SHP77 (cell line): ENCODE data around the gene BCAR3.
A peak's percentile ranks its signal among the peaks of the same experiment; 100 is the strongest.
"Not testable (repeated sequence)": the region's sequence is repeated elsewhere in the genome, so short reads cannot be mapped to it uniquely, and the experiment has no call there.

ENCODE experiments used
- DNase-seq, 2 experiments: peaks; one replicate each; lab custom pipeline; 2025; lab: John Stamatoyannopoulos, UW

Gene BCAR3

DNA sequence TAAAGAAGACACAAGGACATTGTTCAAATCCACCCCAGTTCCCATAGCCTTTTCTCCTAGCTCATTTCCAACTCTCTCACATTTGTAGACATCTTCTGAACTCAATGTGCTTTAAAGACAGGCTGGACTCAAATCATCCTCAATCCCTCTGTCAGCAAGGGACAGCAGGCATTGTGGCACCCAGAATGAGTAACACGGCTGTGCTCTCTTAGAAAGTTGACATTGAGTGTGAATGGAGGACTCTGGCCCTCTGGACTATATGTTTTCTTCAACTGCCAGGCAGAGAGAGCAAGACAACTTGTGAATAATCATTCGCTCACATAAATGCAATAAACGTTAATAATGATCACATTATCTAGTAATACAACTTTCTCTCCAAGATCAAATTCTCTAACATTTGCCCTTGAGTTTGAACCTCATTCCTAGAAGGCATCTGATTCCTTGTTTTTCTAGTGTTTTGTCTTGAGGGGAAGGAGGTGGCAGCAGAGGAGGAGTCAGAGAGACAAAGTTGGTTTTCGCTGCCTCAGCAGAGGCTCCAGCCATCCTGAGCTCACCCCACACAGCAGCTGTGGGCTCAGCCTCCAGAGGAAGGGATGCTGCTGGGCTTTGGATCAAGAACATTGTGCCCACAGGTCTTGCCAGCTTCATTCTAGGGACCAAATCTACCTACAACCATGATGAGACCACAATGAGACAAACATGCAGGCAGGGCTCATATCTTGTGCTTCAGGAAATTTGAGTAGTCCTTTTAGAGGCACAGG, 85.1 kb downstream of the BCAR3 start:
- no peak for DNase-seq

DNA sequence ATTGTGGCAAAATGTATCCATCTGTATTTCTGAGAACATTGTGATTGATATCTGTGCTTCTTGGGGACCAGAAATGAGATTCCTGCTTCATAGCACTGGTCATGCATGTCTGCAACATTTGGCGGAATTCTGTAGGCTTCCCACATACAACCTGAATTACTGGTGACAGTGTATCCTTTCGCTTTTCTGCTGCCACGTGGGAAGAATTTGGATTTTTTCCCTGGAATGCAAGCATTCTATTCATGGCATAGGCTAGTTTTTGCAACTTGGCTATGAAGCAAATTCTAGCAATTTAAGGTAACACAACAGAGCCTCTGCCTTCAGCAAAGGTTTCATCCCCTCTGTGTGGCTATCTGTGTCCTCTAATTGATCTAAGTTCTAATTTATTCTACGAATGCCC, 85.9 kb downstream of the BCAR3 start:
- DNase-seq = no peak

GRCh38 chr1:93595266-93595665, 86.4 kb downstream of the BCAR3 start:
- DNase-seq = no peak

GRCh38 chr1:93594603-93594880, 87.1 kb downstream of the BCAR3 start:
- DNase-seq = no peak

DNA sequence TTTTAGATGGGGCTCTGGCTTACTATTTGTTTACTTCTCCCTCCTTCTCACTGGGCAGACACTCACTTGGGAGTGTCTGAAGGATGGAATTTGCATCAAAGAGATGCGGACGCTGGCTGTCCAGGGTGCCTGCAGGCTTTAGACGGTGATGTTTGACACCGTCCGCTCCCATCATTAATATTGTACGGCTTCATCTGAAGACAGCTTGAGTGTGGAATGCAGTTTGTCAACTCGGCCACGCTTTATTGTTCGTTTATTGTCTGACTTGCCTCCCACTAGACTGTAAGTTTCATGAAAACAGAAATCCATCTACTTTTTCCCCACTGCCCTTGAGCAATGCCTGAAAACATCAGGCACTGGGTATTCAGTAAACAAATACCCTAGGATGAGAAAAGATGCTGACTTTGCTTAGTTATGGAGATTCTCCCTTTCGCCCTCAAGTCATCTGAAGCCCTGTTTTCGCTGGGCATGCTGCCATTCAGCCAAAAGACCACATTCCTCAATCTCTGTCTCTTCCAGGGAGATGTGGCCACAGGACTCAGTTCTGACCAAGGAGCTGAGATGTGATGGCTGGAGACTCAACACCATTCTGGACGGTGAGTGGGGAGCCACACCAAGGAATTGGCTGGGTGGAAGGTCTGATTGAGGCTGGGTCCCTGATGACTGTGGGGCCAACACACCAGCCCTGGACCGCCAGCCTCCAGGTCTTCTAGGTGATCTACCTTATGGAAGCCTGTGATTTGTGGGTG, 87.6 kb downstream of the BCAR3 start:
- DNase-seq = no peak

DNA sequence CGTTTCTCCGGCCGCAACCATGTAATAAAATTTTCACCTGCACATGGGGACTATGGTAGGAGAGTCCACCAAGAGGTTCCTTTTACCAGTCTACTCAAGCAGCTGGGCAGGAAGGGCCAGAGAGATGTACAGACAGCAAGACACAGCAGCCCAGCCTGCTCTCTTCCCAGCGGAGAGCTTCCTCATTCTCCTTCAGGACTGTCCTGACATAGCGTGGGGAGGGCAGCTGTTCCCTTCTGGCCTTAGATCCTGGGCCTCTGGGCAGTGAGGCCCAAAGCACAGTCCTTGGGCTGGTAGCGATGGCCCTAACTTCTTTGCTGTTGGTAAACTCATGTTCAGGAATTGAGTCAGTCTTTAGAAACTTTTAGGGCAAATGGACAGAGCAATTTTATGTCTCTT, 89.1 kb downstream of the BCAR3 start:
- peak in 1 of 2 experiments; percentile 33 for DNase-seq

DNA sequence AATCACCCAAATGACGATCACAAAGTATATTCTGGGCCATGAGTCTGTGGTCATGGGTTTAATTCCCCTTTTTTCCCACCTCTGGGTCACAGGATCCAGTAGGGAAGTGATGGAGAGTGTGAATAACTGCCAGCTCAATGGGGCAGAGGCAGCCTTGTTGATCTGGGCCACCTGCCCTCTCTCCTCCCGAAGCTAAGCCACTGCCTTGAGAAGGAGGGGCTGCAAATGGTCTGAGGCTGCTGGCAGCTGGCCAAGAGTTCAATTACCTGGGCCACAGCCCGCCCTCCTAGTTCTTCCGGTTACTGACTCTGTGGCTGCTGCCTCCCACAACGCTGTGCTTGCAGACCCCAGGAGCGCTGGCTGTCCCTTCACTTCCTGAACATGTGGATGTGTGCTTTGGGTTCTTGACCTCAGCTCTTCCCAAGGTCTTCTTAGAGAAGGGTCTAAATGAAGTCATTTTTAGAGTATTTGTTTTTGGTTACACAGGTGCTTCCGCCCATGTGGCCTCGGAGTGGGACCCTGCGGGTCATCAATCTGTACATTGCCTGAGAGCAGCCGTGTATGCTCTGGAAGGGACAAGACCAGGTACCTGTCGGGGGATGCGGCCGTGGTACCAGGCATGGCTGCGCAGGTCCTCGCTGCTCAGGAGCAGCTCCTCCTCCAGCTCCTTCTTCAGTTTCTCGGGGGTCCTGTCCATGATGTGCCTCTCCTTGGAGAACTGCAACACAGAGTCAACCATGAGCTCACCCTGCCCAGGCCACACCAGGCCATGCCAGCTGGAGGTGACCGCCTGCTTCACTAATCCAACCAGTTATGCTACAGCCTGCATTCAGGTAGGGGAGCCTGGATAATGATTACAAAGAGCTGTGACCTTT, 89.7 kb downstream of the BCAR3 start:
- DNase-seq = peak; percentile 91 to 94

DNA sequence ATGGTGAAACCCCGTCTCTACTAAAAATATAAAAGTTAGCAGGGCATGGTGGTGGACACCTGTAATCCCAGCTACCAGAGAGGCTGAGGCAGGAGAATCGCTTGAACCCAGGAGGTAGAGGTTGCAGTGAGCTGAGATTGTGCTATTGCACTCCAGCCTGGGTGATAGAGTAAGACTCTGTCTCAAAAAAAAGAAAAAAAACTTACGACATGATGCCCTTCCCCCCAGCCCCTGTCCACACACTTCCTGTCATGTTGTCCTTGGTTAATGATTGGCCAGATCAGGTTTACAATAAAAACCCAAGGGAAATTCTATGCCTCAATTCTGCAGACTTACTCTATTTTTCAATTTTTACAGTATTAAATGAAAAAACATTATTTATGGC, 90.4 kb downstream of the BCAR3 start:
- not testable (repeated sequence) for DNase-seq

GRCh38 chr1:93588955-93589354, 92.7 kb downstream of the BCAR3 start:
- DNase-seq = no peak

GRCh38 chr1:93588206-93588605, 93.4 kb downstream of the BCAR3 start:
- no peak for DNase-seq

DNA sequence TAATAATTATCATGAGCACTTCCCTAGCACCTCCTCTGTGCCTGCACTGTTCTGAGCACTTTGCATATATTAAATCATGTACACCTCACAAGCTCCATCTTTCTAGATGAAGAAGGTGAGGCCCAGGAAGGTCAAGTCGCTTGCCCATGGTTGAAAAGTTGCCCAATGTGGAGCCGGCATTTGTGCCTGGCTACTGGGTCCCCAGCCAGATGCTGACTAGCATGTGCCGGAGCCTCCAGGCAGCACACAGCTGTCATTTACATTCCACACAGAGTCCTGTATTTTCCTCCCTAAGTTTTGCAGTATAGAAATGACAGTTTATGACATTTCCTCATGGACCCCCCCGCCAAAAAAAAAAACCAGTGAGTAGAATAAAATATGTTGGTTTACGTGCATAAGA, 94.3 kb downstream of the BCAR3 start:
- DNase-seq = no peak

DNA sequence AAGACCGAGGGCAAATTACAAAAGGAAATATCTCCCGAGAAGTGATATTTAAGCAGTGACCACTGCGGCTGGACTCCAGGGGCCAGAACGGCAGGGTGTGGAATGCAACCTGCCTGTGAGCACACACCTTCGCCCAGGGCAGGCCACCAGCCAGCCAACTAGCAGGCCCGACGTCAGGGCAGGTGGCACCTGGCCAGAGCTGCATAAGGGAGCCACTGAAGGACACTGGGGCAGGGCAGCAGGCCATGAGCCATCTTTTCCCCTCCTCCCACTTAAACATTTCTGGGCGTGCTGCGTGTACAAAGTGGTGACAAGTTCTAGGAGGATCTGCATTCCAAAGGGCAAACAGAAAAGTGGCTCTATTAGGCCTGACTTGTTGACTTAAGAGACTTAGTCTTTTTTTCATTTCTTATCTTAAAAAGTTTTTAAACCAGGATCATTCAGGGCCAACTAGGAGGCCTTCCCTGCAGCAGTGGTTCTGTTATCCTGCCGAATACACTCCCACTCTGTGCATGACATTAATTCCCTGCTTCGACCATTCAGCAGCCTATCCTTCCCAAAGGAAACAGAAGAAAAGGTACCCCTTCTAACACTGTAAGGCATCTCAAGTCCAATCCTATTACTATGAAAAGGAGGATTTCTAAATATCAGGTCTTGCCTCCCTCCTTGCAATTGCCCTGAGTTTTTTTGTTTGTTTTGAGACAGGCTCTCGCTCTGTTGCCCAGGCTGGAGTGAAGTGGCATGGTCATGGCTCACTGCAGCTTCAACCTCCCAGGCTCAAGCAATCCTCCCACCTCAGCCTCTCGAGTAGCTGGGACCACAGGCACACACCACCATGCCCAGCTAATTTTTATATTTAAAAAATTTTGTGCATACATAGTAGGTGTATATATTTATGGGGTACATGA, 96.3 kb downstream of the BCAR3 start:
- peak; percentile 1 to 54 for DNase-seq

DNA sequence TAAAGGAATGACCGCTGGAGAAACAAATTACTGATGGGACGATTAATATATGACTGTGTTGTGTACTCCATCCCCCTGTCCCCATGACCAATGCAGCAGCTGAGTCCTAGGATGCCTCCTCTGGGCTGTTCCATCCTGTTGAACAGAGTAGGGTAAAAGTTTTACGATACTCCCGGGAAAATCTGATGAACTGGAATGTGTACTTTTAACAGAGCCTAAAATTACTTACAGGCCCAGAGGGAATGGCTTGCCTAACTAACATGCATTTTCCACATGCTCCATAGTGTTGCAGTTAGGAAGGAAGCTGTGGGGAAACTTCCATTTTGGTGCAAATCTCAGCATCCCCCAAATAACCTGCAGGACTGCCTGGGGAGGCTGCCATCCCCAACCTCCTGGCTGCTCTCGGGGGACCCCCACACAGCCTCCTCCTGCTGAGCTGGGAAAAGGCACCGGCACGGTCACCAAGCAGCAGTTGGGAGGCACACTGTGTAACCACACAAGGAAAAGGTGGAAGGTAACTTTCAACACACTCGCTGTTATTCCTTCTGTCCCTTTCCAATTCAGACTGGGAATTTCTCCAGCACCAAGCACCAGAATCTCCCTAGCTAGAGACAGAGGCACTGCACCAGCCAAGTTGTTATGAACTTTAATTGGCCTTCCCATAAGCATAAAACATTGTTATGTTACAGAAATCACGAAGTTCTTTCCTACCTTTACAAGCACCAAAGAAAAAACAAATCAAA, 97.2 kb downstream of the BCAR3 start:
- no peak for DNase-seq

GRCh38 chr1:93581917-93582850, 99.5 kb downstream of the BCAR3 start:
- no peak for DNase-seq

DNA sequence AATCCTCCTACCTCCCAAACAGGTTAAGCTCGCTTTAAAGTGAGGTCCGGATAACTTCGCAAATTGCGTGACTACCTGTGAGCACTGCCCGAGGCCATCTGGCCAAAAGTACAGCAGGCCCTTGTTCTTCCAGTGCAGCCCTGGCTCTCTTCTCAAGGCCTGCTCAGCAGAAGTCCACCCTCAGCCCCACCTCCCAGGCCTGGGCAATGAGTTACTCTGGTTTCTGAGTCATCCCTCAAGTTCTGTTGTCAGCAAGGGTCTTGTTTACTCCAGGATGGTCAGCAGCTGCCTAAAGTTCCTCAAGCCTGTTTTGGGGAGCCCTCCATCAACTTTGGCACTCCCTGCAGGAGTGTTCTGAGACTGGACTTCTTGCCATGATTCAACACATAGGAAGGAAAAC, 101.7 kb downstream of the BCAR3 start:
- DNase-seq = no peak

GRCh38 chr1:93578911-93579825, 102.5 kb downstream of the BCAR3 start:
- DNase-seq = no peak

DNA sequence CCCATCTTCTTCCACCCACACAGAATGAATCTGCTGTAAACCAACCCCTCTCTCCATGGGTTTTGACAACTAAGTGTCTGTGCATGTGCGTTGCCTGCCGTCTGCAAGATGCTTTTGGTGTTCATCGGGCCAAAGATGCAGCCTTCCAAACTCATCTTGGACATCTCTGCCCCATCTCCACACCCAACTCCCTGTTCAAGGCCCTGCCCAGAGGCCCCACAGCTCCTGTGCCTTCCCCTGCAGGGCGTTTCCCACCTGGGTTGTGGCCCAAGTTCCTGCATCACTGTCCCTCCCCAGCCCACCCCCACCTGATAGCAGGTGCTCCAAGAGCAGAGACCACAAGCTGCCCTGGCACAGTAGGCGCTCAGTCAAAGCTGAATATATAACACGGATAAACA, 103.2 kb downstream of the BCAR3 start:
- DNase-seq = no peak

DNA sequence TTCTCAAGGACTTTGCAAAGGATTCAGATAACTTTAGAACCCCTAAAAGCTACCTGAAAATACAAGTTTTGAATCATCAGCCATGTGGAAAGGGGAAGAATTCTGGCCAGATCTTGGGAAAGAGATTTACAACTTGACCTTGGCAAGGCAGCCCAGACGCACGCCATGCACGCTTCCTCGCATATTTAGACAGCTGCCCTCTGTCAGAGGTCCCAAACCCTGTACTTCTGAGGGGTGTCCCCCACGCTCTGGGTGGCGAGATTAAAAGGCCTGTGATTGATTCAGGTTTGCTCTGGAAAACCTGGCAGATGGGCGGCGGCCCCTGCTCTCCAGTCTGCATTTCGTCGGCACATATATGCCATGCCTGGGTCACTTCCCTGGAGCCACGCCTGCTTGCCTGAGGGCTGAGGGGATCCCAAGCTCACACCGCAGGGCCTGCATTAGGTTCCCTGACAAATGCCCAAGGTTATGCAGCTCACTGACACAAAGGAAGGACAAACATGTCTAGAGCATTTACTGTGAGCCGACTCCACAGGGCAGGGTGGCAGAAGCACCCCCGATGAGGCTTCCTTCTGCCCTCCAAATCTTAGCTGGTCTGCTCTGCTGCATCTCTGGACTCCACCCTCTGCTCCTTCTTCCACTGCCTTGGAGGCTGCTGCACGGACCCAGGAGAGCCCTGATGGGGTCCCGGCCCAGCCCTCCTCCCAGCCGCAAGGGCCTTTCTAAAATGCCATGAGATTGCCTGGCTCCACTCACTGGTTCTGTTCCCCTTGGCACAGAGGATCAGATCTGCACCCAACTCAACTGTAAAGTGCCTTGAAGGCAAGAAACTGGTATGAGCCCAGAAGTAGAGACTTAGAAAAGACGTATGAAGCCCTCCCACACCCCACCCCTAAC, 103.9 kb downstream of the BCAR3 start:
- no peak for DNase-seq
